ENCODE results near the gene PRR20G.
A peak's percentile ranks its signal among the peaks of the same experiment; 100 is the strongest.

The PRR20G gene

GRCh38 chr3:127255516-127255915 lies 32.3 kb downstream of the PRR20G start:
- Histone ChIP-seq H3K9ac (ENCODE audit: low read length) (no peak overlapping the region), H2AFZ (ENCODE audit: low read depth, low read length) (no peak overlapping the region), H3K4me1 (ENCODE audit: low read length) (no peaks in the 10 kb centered on the region), H4K20me1 (ENCODE audit: insufficient read depth, low read length) (no peaks in the 10 kb centered on the region), H3K79me2 (ENCODE audit: low read length) (no peaks in the 10 kb centered on the region), H3K4me3 (ENCODE audit: low read length) (no peak overlapping the region), H3K9me3 (ENCODE audit: insufficient read depth, low read length) (peaks cover 3% of the 10 kb centered on the region; the same call in 1 of the 2 replicates), H3K4me2 (ENCODE audit: low read length) (no peak overlapping the region), H3K36me3 (replicated peaks; ENCODE audit: low read depth, low read length) (no peaks in the 10 kb centered on the region), H3K27ac (ENCODE audit: low read length) (no peak overlapping the region), H3K27me3 (ENCODE audit: low read depth, low read length) (no peaks in the 10 kb centered on the region)
- TF ChIP-seq CTCF (IDR thresholded peaks at IDR 0.05; ENCODE audit: low read depth, low read length) (no peak), EZH2phosphoT487 (IDR thresholded peaks at IDR 0.05; ENCODE audit: low read depth) (no peak)

GRCh38 chr3:127254730-127255129 lies 33.1 kb downstream of the PRR20G start:
- H3K27me3 ChIP-seq (ENCODE audit: low read depth, low read length): no peaks in the 10 kb centered on the region
- H3K9me3 ChIP-seq (ENCODE audit: insufficient read depth, low read length): peaks cover 5% of the 10 kb centered on the region; the same call in 1 of the 2 replicates
- H3K79me2 ChIP-seq (ENCODE audit: low read length): no peaks in the 10 kb centered on the region
- H2AFZ ChIP-seq (ENCODE audit: low read depth, low read length): no peak overlapping the region
- no peaks in the 10 kb centered on the region for H4K20me1 ChIP-seq (ENCODE audit: insufficient read depth, low read length)
- TF ChIP-seq EZH2phosphoT487 (IDR thresholded peaks at IDR 0.05; ENCODE audit: low read depth) (no peak), CTCF (IDR thresholded peaks at IDR 0.05; ENCODE audit: low read depth, low read length) (0 out of 2 replicates have a peak, but pooled peaks have one; percentile 21)
- H3K27ac ChIP-seq (ENCODE audit: low read length): no peak overlapping the region
- H3K4me2 ChIP-seq (ENCODE audit: low read length): no peak overlapping the region
- no peaks in the 10 kb centered on the region for H3K4me1 ChIP-seq (ENCODE audit: low read length)
- no peak overlapping the region for H3K4me3 ChIP-seq (ENCODE audit: low read length)
- H3K36me3 ChIP-seq (replicated peaks; ENCODE audit: low read depth, low read length): no peaks in the 10 kb centered on the region
- H3K9ac ChIP-seq (ENCODE audit: low read length): no peak overlapping the region

GRCh38 chr3:127254033-127254644 lies 33.7 kb downstream of the PRR20G start:
- Histone ChIP-seq H3K4me1 (ENCODE audit: low read length) (no peaks in the 10 kb centered on the region), H3K79me2 (ENCODE audit: low read length) (no peaks in the 10 kb centered on the region), H3K9me3 (ENCODE audit: insufficient read depth, low read length) (peaks cover 5% of the 10 kb centered on the region; the same call in 1 of the 2 replicates), H3K27me3 (ENCODE audit: low read depth, low read length) (no peaks in the 10 kb centered on the region), H3K9ac (ENCODE audit: low read length) (no peak overlapping the region), H2AFZ (ENCODE audit: low read depth, low read length) (no peak overlapping the region), H4K20me1 (ENCODE audit: insufficient read depth, low read length) (no peaks in the 10 kb centered on the region), H3K36me3 (replicated peaks; ENCODE audit: low read depth, low read length) (no peaks in the 10 kb centered on the region), H3K27ac (ENCODE audit: low read length) (no peak overlapping the region), H3K4me2 (ENCODE audit: low read length) (no peak overlapping the region), H3K4me3 (ENCODE audit: low read length) (no peak overlapping the region)
- TF ChIP-seq EZH2phosphoT487 (IDR thresholded peaks at IDR 0.05; ENCODE audit: low read depth) (no peak), CTCF (IDR thresholded peaks at IDR 0.05; ENCODE audit: low read depth, low read length) (no peak)

GRCh38 chr3:127253491-127253890 lies 34.4 kb downstream of the PRR20G start:
- H3K27me3 ChIP-seq (ENCODE audit: low read depth, low read length): no peaks in the 10 kb centered on the region
- no peak for TF ChIP-seq CTCF (IDR thresholded peaks at IDR 0.05; ENCODE audit: low read depth, low read length)
- no peak for TF ChIP-seq EZH2phosphoT487 (IDR thresholded peaks at IDR 0.05; ENCODE audit: low read depth)
- H3K9ac ChIP-seq (ENCODE audit: low read length): no peak overlapping the region
- H3K27ac ChIP-seq (ENCODE audit: low read length): no peak overlapping the region
- no peaks in the 10 kb centered on the region for H3K79me2 ChIP-seq (ENCODE audit: low read length)
- no peaks in the 10 kb centered on the region for H3K4me1 ChIP-seq (ENCODE audit: low read length)
- no peak overlapping the region for H2AFZ ChIP-seq (ENCODE audit: low read depth, low read length)
- no peak overlapping the region for H3K4me2 ChIP-seq (ENCODE audit: low read length)
- no peak overlapping the region for H3K4me3 ChIP-seq (ENCODE audit: low read length)
- H3K9me3 ChIP-seq (ENCODE audit: insufficient read depth, low read length): peaks cover 11% of the 10 kb centered on the region; the same call in 1 of the 2 replicates
- H3K36me3 ChIP-seq (replicated peaks; ENCODE audit: low read depth, low read length): no peaks in the 10 kb centered on the region
- H4K20me1 ChIP-seq (ENCODE audit: insufficient read depth, low read length): no peaks in the 10 kb centered on the region

All from OCI-LY3 (cell line).